ENCODE results near the gene NFATC3. TPM values are rescaled to one million over a fixed set of nuclear protein-coding genes. Genes with fewer than 3 reads are reported as not detected.

NFATC3 gene
- 22.6 TPM for total RNA-seq (ENCODE audit: insufficient read depth, low replicate concordance)

- peak; percentile 64 for DNase-seq (ENCODE audit: low spot score)
Measured at GRCh38 chr16:68085259-68086071, at the start of gene NFATC3. Gene NFATC3 (plus strand): TSS chr16:68085370. CDS start chr16:68085682, 312 bp downstream.

- DNase-seq (ENCODE audit: low spot score): no peak
Measured at GRCh38 chr16:68037841-68038597, 47.2 kb upstream of the NFATC3 start.

DNA sequence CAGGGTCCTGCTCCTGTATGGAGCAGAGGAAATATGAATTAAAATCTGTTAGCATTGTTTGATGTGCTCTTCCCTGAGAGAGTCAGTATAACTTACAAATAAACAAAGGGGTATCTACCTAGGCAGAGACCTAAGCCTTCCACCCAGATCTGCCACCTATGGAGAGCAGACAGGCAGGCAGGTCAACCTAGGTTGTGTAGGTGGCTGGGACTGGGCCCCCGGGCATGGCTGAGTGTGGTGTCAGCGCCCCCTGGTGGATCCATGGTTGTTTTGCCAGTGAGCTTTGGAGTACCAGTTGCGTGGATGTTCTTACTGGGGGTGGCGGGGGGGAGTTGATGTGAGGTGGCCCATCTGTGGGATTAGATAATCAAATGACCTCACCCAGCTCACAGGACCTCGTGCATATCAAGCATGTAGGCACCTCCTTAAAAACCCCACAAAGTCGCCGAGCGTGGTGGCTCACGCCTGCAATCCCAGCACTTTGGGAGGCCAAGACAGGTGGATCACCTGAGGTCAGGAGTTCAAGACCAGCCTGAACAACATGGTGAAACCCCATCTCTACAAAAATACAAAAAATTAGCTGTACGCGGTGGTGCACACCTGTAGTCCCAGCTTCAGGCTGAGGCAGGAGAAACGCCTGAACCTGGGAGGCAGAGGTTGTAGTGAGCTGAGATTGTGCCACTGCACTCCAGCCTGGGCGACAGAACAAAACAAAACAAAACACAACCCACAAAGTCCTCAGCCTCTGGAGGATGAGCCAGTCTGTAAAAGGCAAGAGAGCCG lies 44.5 kb upstream of the NFATC3 start:
- peak; percentile 56 for DNase-seq (ENCODE audit: low spot score)

DNA sequence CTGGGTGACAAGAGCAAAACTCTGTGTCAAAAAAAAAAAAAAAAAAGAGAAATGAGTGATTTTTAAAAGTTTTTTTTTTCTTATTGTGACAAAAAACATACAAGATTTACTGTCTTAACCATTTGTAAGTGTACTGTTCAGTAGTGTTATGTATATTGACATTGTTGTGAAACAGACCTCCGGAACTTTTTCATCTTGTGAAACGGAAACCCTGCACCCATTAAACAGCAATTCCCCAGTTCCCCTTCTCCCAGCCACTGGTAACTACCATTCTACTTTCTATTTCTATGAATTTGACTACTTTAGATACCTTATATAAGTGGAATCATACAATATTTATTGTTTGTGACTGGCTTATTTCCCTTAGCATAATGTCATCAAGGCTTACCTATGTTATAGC lies 43.4 kb upstream of the NFATC3 start:
- DNase-seq (ENCODE audit: low spot score): no peak

DNA sequence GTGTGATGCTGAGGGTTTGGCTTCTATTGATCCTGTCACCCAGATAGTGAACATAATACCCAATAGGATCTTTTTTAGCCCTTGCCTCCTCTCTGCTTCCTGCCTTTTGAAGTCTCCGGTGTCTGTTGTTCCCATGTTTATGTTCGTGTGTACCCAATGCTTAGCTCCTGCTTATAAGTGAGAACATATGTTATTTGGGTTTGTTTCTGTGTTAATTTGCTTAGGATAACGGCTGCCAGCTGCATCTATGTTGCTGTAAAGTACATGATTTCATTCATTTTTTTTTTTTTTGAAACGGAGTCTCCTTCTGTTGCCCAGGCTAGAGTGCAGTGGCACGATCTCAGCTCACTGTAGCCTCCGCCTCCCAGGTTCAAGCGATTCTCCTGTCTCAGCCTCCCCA lies 39.1 kb upstream of the NFATC3 start:
- no peak for DNase-seq (ENCODE audit: low spot score)

DNA sequence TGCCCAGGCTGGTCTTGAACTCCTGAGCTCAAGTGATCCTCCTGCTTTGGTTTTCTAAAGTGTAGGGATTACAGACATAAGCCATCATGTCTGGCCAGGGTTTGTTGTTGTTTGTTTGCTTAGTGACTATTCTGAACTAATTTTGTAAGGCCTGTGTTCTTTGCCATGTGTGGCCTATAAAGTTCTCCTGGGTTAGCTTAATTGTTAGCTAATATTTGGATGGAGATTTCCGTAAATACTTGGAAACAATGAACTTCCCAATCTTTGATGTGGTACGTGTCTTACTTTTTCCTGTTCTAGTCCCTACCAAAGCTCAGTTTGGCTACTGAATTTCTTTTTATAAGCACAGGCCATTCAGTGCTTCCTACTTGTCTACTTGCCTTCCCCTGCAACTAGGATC lies 37.2 kb upstream of the NFATC3 start:
- no peak for DNase-seq (ENCODE audit: low spot score)

GRCh38 chr16:68049449-68049848 lies 35.7 kb upstream of the NFATC3 start:
- DNase-seq (ENCODE audit: low spot score): no peak

DNA sequence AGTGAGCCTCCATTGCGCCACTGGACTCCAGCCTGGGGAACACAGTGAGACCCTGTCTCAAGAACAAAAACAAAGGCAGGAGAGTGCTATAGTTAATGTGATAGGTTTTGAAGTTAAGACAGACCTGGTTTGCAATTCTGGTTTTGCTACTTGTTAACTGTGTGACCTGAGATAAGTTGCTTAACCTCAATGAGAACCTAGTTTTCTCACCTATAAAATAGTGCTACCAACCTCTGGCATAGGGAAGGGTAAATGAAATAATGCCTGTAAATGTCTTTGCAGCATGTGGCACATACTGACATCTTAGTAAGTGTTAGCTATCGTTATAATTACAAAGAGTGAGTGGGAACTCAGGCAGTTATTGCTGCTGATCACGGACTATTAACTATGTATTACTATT lies 29.8 kb upstream of the NFATC3 start:
- DNase-seq (ENCODE audit: low spot score): no peak

DNA sequence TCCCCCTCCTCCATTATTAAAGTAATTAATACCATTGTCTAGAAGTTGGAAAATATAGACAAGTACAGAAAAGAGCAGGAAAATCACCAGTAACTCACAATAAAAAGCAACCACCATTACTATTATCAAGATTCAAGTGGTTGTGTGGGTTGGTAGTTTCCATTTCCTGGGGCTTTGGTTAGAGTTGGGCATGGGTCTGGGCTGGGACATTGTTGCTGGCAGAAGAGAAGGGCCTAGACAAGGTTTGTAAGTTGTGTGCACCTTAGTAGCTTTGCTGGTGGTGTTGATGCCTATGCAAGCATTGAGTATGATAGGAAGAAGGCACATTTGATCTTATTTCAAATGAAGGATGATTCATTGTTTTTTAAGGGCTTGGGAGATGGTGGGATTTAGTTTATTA lies 25.4 kb upstream of the NFATC3 start:
- DNase-seq (ENCODE audit: low spot score): no peak

GRCh38 chr16:68061396-68061795 lies 23.8 kb upstream of the NFATC3 start:
- no peak for DNase-seq (ENCODE audit: low spot score)

- no peak for DNase-seq (ENCODE audit: low spot score)
Measured at GRCh38 chr16:68062910-68063393, 22.2 kb upstream of the NFATC3 start.

DNA sequence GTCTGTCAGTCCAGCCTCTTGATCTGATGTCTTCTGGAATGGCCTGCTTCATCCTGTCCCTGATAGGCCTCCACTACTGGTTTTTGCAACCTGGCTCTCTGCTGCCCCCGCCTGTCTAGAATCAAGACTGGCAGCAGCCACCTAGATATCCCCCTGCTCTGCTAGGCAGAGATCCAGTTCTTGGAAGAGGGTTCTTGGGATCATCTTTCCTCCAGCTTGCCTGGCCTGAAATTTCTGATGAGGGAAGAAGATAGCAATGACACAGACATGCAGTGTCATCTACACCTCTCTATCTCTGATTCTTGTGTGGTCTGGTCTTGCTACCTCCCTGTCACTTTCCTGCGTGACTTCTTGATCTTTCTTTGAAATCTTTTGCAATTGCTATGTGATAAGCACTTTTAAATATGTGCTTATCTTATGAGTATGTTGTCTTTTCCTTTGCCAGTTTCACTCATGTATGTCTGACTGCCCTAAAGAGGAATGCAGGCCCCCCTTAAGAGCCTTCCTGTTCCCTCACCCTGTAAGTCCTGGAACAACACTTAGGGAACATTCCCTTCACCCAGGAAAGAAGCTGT lies 20.3 kb upstream of the NFATC3 start:
- DNase-seq (ENCODE audit: low spot score): peak; percentile 80

GRCh38 chr16:68065716-68066305 lies 19.4 kb upstream of the NFATC3 start:
- peak; percentile 59 for DNase-seq (ENCODE audit: low spot score)

DNA sequence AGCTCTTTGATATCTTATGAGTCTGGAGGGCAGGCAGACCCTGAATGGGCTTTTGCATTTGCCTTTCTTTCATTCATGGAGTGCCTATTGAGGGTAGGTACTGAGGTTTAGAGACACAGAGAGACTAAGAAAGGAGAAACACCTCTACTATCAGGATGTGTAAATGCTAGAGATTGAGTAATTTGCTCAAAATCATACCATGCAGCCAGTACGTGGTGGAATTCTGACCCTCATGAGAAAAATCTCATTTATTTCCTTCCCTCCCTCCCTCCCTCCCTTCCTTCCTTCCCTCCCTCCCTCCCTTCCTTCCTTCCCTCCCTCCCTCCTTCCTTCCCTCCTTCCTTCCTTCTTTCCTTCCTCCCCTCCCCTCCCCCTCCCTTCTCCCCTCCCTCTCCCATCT lies 18.4 kb upstream of the NFATC3 start:
- no peak for DNase-seq (ENCODE audit: low spot score)

DNA sequence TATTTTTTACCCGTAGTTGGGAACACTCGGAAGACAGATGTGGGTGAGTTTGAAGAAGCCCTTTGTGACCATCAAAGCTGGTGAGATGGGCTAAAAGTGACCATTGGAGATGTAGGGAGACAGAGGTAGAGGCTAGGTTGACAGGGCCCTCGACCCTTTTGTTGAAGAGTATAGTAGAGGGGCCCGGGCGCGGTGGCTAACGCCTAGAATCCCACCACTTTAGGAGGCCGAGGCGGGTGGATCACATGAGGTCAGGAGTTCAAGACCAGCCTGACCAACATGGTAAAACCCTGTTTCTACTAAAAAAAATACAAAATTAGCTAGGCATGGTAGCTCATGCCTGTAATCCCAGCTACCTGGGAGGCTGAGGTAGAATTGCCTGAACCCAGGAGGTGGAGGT lies 16.2 kb upstream of the NFATC3 start:
- no peak for DNase-seq (ENCODE audit: low spot score)

GRCh38 chr16:68069511-68070248 lies 15.5 kb upstream of the NFATC3 start:
- no peak for DNase-seq (ENCODE audit: low spot score)

GRCh38 chr16:68070249-68070730 lies 14.9 kb upstream of the NFATC3 start:
- no peak for DNase-seq (ENCODE audit: low spot score)

- DNase-seq (ENCODE audit: low spot score): no peak
Measured at GRCh38 chr16:68070806-68071517, 14.2 kb upstream of the NFATC3 start.

DNA sequence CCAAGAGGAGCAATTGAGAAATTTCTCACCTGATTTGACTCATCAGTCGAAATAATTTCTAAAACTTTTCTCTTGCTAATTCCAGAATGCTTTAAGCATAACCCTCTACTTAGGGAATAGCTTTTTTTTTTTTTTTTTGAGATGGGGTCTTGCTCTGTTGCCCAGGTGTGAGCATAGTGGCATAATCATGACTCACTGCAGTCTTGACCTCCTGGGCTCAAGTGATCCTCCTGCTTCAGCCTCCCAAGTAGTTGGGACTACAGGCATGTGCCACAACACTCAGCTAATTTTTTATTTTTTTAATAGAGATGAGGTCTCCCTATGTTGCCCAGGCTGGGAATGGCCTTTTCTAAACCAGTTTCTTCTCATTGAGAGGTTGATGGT lies 13.7 kb upstream of the NFATC3 start:
- DNase-seq (ENCODE audit: low spot score): no peak
